ENCODE data around the gene KCNQ1.

DNA sequence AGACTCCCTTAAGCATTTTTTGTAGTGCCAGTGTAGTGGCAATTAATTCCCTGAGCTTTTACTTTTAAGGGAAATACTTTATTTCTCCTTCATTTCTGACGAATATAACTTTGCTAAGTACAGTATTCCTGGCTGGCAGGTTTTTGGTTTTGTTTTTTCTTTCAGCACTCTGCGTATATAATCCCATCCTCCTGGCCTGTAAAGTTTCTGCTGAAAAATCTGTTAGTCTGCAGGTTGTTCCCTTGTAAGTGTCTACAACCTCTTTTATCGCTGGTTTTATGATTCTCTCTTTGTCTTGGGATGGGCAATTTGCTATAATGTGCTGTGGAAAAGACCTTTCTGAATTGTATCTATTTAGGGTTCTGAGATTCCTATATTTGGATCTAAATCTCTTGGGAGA, 198.9 kb downstream of the KCNQ1 start:
- TF ChIP-seq EZH2 (IDR thresholded peaks at IDR 0.05; ENCODE audit: insufficient read depth, poor library complexity, severe bottlenecking) (no peak), EZH2phosphoT487 (IDR thresholded peaks at IDR 0.05; ENCODE audit: insufficient read depth, low read depth) (no peak)
